Measurements from ENCODE around the gene TTC4.

The TTC4 gene

GRCh38 chr1:54701996-54702395, 13.7 kb upstream of the TTC4 start:
- DNase-seq (ENCODE audit: insufficient read length, low spot score) (no peak), FAIRE-seq (no peak)

DNA sequence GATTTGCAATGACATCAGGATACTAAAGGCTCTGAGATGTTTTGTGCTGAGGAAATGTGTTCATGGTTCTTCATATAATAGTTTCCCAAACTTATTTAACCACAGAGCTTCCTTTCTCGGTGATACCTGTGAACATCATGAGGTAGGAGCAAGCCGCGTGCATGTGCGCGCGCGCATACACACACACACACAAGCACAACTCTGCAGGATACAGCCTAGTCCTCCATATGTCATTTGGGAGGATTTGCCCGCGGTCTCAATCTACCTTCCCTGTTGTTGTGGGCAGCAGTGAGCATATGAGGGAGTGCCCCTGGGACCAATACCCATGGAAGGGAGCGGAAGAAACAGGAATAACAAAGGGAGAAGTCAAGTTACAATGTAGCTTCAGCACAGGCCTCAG, 12.2 kb upstream of the TTC4 start:
- FAIRE-seq (no peak), DNase-seq (ENCODE audit: insufficient read length, low spot score) (no peak)

DNA sequence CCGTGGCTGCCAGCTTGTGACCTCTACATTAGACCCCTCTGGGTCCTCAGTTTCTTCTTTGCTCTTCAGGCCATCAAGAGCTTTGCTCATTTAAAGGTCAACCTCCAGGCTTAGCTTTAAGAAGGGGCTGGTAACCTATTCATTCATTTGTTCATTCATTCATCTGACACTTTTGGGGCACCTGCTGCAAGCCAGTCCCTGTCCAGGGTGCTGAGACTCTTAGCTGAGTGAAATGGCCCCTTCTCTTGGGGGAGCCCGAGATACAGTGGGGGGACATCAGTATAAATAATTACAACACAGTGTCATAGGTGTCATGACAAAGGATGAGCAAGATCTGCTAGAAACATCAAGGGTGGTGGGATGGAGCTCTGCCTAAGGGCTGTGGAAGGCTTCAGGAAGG, 10.5 kb upstream of the TTC4 start:
- FAIRE-seq (no peak), DNase-seq (ENCODE audit: insufficient read length, low spot score) (no peak)

- DNase-seq (ENCODE audit: insufficient read length, low spot score) = no peak
- no peak for FAIRE-seq
These were observed 9.2 kb upstream of the TTC4 start for GRCh38 chr1:54706419-54706818.

DNA sequence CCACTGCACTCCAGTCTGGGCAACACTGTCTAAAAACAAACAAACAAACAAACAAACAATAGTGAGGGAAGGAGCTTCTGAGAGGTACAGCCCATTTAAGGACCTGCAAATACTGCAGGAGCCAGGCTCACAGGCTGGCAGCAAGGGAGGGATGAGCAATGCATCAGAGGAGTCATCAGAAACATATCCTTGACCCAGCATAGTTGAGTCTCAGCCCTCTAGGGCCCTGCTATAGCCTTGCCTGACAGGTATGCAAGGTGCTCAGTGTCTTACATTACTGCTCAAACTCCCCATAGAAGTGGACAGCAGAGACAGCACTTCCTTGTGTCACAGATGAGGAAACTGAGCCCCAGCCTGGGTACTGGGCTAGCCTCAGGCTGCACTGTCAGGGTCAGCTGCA, 7.3 kb upstream of the TTC4 start:
- no peak for FAIRE-seq

GRCh38 chr1:54709547-54710292, 5.9 kb upstream of the TTC4 start:
- no peak for DNase-seq (ENCODE audit: insufficient read length, low spot score)
- FAIRE-seq = no peak

More for the DNA sequence above, 7.3 kb upstream of the TTC4 start:
- DNase-seq (ENCODE audit: insufficient read length, low spot score) = no peak

DNA sequence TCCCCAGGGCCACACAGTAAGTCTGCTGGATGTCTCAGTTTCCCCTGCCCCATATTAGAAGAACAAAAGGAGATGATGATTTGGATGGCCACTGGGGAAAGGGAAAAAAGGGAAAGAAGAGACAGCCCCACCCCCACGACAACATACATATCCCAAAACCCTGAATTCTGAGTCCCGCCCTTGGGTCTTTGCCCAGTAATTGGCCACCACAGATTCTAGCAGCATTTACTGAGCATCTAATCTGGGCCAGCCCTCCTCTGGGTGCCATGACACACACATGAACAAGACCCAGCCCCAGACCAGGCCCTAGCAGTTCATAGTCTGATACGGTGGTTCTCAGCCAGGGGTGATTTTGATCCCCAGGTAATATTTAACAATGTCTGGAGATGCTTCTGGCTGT, 5.2 kb upstream of the TTC4 start:
- no peak for FAIRE-seq
- no peak for DNase-seq (ENCODE audit: insufficient read length, low spot score)

GRCh38 chr1:54710841-54711240, 4.8 kb upstream of the TTC4 start:
- FAIRE-seq (no peak), DNase-seq (ENCODE audit: insufficient read length, low spot score) (no peak)

- DNase-seq (ENCODE audit: insufficient read length, low spot score) (no peak), FAIRE-seq (no peak)
These were observed 4.1 kb upstream of the TTC4 start for GRCh38 chr1:54711536-54711935.

DNA sequence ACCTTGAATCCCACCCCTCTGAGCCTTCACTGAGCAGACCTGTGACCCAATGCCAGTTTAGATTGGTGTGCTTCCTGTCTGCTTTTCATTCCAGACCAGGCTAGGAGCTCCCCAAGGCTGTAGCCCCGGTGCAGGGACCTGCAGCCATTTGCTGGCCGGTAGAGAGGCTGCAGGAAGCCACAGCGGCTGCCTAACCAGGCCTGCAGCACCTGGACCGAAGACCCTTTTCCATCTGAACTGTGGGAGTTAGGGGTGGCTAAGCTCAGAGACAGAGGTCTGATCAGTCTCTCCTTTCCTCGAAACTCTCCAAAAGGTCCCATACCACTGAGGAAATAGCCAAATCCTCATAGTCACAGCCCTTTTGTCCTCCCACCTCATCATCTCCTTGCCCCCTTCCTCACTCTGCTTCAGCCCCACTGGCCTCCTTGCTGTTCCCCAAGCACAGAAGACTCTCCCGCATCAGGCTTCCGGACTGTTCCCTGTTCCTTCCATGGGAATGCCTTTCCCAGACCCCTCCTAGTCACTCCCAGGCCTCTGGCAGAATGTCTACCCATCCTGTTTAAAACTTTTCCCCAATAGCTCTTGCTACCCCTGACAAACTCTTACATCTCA, 674 bp upstream of the TTC4 start:
- DNase-seq (ENCODE audit: insufficient read length, low spot score) = no peak
- FAIRE-seq = no peak

DNA sequence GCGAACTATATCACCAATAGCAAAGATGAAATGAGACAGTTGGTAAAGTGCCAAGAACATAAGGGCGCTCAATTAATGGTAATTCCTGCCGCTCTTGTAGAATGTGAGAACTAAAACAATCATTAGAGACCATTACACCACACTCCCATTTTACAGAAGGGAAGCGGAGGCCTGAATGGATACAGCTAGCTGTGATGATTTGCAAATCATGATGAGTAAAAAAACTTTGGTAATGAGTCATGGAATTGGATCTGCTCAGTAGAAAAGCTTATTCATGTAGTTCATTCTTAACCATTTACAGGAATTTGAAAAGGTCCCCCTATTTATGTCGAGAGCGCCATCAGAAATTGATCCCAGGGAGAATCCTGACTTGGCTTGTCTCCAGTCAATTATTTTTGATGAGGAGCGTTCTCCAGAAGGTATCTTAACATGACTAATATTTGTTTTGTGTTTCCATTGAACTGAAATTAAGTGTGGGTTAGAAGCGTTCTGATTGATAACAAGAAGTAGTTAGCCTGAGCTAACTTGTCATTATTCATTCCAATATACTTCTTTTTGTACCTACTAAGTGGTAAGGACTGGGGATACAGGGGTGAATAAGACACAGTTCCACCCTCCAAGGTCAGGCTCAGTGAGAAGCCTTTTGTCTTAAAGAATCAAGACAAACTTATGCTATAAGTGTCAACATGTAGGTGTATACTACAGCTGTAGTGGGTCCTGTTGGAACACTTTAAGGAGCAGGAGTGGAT, 812 bp downstream of the TTC4 start:
- DNase-seq (ENCODE audit: insufficient read length, low spot score) = no peak
- no peak for FAIRE-seq

- DNase-seq (ENCODE audit: insufficient read length, low spot score) (no peak), FAIRE-seq (no peak)
These were observed 6.1 kb downstream of the TTC4 start for GRCh38 chr1:54721719-54722118.

GRCh38 chr1:54723985-54724384, 8.3 kb downstream of the TTC4 start:
- no peak for DNase-seq (ENCODE audit: insufficient read length, low spot score)
- no peak for FAIRE-seq

DNA sequence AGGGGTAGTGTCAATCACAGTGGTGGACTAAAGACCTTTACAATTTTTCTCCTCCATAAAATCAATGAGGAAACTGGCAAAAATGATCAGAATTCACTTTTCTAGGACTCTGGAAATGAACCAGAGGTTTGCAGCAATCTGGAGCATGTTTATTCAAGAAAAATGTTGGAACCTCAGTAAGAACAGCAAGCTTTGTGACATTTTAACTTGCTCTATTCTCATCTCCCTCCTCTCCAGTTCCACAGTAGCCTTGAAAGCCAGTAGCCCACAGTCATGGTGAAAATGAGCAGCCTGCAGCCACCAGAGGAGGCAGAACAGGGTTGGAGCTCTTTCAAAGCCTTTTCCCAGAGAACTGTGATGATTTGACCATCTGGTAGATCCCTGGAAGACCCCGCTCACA, 9.1 kb downstream of the TTC4 start:
- no peak for FAIRE-seq
- no peak for DNase-seq (ENCODE audit: insufficient read length, low spot score)

DNA sequence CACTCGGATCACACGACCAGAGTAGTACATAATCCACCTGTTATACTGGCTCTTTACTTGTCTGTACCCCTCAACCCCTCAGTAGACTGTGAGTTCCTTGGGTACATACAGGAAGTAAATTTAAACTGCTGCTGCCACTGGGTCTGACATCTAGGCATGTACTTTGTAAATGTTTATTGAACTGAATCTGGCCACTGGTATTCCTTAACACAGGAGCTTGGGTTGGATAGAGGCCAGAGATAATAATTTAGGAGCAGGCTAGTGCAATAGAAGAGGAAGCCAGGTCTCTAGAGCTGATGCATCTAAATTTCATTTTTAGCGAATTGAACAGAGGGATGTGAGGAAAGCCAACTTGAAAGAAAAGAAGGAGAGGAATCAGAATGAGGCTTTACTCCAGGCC, 12.4 kb downstream of the TTC4 start:
- FAIRE-seq (no peak), DNase-seq (ENCODE audit: insufficient read length, low spot score) (no peak)

DNA sequence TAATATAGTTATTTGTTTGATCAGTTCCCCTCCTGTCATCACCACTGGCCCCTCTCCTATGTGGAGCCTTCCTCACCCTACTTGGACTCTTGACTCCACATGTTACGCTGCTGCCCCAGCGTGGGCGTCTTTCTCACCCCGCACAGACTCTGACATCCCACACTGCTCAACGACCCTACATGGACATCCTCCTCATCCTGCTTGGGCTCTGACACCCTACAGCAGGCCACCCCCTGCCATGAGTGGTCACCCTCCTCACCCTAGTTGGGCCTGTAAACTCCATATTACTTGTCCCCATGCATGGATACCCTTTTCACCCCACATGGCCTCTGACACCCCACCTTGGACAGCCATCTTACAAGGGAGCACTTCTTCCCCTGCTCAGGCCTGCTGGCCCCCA, 21.0 kb downstream of the TTC4 start:
- FAIRE-seq = no peak
- DNase-seq (ENCODE audit: insufficient read length, low spot score) = no peak

DNA sequence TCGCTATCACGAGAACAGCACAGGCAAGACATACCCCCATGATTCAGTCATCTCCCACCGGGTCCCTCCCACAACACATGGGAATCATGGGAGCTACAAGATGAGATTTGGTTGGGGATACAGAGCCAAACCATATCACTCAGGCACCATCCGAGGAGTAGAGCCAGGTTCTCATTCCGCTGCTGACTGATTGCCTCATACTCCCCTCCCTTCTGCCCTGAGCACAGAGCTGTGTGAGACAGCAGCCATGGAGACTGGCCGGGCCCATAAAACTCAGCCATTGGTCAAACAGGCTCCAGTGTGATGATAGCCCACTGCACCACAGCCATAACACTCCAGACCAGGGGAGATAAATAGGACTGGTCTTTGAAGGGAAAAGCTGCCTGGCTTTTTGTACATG, 22.6 kb downstream of the TTC4 start:
- no peak for FAIRE-seq
- no peak for DNase-seq (ENCODE audit: insufficient read length, low spot score)

DNA sequence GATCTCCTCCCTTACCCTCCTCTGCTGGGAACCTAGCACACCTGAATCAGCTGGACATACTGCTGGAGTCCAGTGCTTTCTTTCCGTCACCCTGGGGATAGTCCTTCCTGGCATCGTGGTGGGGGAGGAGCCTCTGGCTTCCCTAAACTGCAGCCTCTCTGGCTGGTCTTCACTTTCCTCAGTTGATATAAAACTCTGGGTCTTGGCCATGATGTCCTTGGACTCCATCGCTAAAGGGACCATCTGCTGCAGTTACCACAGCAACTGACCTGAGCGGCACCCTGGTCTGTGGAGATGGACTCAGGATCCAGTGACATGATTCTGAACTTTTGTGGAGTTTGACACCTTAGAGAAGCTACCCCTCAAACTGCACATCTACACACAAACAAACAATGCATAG, 25.9 kb downstream of the TTC4 start:
- no peak for DNase-seq (ENCODE audit: insufficient read length, low spot score)
- FAIRE-seq = no peak

- FAIRE-seq (no peak), DNase-seq (ENCODE audit: insufficient read length, low spot score) (no peak)
These were observed 26.6 kb downstream of the TTC4 start for GRCh38 chr1:54742282-54742681.

GRCh38 chr1:54743416-54744226, 28.0 kb downstream of the TTC4 start:
- no peak for FAIRE-seq

DNA sequence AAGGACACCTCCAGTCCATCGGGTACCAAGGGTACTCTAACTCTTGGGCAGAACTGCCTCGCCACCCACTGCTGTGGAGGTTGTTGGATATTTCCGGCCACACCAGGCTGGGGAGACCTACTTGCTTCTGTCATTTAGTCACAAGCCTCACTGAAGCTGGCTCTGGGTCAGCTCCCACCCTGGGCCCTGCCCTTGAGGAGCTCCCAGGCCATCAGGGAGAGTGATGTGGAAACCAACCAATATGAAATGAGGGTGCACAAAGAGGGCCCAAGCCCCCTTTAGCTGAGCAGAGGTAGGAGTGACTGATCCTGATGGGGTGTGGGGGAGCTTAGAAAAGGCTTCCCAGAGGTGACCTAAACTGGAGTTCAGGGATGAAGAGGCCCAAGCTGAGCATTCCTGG, 29.0 kb downstream of the TTC4 start:
- no peak for DNase-seq (ENCODE audit: insufficient read length, low spot score)
- no peak for FAIRE-seq

More at GRCh38 chr1:54743416-54744226, 28.0 kb downstream of the TTC4 start:
- DNase-seq (ENCODE audit: insufficient read length, low spot score) = no peak

Measured in HTR-8/SVneo (cell line).